HG03558 (cell line): Measurements from ENCODE around the gene ZNF182.
"Not testable (repeated sequence)": the region's sequence is repeated elsewhere in the genome, so short reads cannot be mapped to it uniquely, and the experiment has no call there.

Source experiments
- ATAC-seq: cut with Tn5 transposase; IDR thresholded peaks from one replicate; pipeline ENCODE4 v1.9.1; 2021; ENCODE audit warnings: moderate number of reproducible peaks; ENCODE audit not compliant: unreplicated experiment; ENCODE audit errors: extremely low read depth

The ZNF182 gene

DNA sequence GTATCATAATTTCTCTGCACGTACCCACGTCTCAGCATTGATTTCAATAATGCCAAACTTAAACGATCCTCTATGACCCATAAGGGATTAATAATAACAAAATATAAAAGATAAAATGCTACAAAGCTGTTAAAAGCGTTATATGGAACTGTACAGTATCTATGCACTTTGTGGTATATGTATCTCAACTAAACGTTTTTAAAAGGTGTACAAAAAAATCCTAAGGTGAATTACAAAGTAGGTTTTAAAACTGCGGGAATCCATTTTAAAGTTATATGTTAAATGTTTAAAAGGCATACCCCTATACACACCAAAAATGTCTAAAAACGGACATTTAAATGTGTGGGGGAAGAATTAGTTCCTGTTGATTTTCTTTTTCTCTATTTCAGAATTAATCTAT is 860 bp downstream of the ZNF182 start:
- ATAC-seq, result no peak

GRCh38 chrX:48002319-48002718 is 1.5 kb downstream of the ZNF182 start:
- ATAC-seq, result no peak

- ATAC-seq, result no peak
Observed at GRCh38 chrX:48001260-48001659, 2.5 kb downstream of the ZNF182 start.

GRCh38 chrX:47992669-47993068 is 11.1 kb downstream of the ZNF182 start:
- ATAC-seq, result no peak

- no peak for ATAC-seq
Observed at GRCh38 chrX:47992095-47992380, 11.8 kb downstream of the ZNF182 start.

DNA sequence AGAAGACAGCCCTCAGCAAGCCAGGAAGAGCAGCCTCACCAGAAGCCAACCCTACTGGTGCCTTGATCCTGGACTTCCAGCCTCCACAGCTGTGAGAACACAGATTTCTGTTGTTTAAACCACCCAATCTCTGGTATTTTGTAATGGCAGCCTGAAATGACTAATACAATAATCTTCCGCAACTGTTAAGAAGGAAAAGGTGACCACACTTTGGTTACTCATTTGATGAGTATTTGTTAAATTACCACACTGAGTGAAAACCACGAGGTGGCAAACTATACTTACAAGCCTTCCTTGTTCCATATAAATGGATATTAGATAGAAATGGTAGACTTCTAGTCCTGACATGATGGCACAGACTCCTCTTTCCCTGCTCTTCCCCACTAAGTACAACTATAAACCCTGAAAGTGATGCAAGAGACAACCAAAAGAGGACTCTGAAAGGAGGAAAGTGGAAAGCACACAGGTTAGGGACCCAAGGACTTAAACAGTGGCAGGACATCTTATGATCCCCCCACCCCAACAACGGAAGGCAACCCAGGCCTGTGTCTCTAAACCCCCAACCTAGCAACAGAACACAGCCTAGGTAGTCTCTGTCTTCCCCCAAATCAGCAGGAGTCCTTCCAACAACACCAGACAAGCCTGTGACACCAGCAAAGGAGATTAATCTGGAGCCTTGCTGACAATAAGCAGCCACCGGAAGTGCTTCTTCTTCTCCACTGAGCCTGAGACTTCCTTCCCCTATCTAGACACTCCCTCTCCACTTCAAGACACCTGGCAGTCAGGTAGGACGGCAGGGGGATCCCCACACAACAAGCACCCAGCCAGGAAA is 12.3 kb downstream of the ZNF182 start:
- ATAC-seq, result no peak

GRCh38 chrX:47976254-47977151 is 27.3 kb downstream of the ZNF182 start:
- no peak for ATAC-seq

DNA sequence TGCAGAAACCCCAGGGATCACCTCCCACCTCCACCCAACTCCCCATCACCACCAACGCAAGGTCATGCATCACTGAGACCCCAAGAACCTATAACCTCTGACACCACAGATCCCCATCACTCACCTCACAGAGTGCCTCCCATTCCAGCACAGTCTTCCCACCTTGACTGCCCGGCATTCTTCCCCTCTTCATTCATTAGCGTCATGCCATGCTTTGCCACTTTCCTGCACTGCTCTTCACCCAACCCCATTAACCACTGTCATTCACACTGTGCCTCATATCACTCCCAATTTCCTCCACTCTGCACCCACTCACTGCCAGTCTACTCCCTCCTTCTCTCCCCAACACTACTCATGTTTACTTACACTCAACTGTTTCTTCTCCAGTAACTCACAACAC is 30.6 kb downstream of the ZNF182 start:
- no peak for ATAC-seq

DNA sequence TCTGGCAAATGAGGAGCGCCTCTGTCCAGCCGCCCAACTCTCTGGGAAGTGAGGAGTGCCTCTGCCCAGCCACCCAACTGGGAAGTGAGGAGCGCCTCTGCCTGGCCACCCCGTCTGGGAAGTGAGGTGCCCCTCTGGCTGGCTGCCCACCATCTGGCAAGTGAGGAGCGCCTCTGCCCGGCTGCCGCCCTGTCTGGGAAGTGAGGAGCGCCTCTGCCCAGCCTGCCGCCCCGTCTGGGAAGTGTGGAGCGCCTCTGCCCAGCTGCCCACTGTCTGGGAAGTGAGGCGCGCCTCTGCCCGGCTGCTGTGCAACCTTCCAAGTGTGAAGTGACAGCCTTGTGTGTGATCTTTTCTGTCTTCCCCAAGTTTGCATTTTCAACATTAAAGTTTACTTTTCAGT is 38.3 kb downstream of the ZNF182 start:
- ATAC-seq, result not testable (repeated sequence)

- ATAC-seq, result not testable (repeated sequence)
Observed at GRCh38 chrX:47961830-47962229, 42.0 kb downstream of the ZNF182 start.

- ATAC-seq, result no peak
Observed at GRCh38 chrX:47960406-47960805, 43.4 kb downstream of the ZNF182 start.

DNA sequence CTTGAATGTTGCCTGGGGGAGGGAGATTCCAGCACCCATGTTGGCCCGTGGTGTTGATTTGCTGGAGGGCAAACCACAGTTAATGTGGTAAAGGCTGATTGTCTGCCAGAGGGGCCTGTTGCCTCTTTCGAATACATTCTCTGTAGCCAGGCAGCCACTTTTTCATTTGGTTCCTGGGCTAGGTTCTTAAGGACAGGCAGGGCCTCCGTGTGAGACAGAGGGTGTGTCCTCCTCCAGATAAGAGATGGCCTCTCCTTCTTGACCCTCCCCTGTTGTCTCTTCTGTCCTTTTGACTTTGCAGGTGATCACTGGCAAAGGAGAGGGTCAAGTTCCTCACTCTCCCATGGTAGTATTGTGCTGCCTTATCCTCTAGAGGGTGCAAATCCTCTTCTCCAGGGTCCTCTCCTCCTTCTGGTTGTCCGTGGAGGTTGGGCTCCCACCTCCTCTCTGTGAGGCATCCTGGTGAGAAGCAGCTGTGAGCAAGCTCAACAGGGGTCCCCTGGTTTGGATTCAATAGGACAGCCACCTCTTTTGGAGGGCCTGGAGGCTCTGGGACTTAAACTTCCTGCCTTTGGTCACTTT is 44.9 kb downstream of the ZNF182 start:
- ATAC-seq, result no peak

- ATAC-seq, result not testable (repeated sequence)
Observed at GRCh38 chrX:47958206-47958605, 45.6 kb downstream of the ZNF182 start.

GRCh38 chrX:47956016-47956415 is 47.8 kb downstream of the ZNF182 start:
- ATAC-seq, result no peak

DNA sequence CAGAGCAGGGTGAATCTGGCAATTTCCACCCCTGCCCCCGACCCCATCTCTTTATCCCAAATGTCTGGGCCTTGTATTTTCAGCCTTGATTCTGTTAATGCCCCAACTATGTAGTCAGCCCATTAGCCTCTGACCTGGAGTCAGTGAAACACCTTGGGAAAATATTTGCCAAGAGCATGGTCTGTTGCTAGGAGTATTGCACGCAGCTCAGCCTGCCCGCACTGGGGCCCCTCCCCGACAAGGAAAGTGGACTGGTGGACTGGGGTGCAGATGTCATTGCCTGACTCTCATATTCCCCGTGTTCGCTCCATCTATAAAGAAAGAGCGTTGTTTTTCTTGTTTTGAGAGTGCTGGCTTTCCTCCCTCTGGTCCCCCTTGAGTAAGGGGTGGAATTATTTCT is 48.5 kb downstream of the ZNF182 start:
- ATAC-seq, result not testable (repeated sequence)

- no peak for ATAC-seq
Observed at GRCh38 chrX:47941423-47941822, 62.4 kb downstream of the ZNF182 start.

DNA sequence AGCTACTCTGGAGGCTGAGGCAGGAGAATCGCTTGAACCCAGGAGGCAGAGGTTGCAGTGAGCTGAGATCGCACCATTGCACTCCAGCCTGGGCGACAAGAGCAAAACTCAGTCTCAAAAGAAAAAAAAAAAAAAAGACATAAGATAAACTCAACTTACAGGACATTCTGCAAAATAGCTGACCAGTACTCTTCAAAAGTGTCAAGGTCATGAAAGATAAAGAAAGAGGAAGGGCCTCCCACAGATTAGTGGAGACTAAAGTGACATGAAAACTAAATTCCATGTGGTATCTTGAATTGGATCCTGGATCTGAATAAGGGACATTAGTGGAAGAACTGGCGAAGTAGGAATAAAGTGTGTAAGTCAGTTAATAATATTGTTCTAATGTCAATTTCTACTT is 63.3 kb downstream of the ZNF182 start:
- no peak for ATAC-seq

DNA sequence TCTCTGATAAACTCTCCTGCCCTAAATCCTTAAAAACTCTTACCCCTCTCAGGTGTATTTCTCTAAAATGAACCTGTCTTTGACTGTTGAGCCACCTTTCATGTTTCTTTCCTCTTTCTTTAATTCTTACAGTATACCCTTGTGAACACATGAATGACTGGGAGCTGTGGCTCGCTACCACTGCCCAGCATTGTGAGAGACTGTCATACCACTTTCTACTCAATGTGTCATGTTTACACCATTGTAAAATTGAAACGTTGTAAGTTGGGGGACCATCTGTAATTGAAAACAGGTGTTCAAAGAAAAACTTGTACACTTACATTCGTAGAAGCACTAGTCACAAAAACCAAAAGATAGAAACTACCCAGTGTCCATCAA is 66.9 kb downstream of the ZNF182 start:
- ATAC-seq, result no peak

DNA sequence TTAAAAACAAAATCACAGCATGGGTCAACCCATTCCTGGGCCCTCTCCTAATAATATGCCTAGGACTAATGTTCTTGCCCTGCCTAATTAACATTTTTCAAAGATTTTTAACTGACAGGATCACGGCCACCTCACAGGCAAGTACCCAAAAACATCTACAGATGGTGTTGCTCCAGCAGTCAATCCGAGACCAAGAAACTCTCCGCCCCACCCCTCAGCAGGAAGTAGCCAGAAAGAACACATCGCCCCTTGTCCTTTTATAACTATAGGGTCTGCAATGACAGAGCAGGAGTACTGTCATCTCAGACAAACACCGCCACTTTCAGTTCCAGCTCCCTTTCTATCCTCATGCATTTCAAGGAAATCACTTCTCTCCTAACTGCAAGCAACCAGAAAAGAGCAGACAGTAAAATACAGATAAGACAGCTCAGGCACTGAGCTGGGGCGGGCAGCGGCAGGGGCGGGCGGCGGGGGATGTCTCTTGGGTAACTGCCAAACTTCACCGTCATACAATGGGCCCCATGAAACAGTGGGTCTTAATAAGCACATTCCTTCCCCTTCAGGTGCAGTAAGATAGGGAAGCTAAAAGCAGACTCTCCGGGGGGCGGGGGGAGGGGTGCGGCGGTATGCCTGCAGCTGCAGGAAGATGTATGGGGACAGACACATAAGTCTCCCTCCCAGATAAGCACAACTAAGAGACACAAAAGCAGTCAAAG is 67.4 kb downstream of the ZNF182 start:
- ATAC-seq, result no peak

GRCh38 chrX:47933946-47934345 is 69.8 kb downstream of the ZNF182 start:
- no peak for ATAC-seq

- not testable (repeated sequence) for ATAC-seq
Observed at GRCh38 chrX:47931970-47932369, 71.8 kb downstream of the ZNF182 start.
